Stimulated activated naive CD8-positive, alpha-beta T cell treated with anti-CD3 and anti-CD28 coated beads, Interleukin-15, Interleukin-2, amounts not matched to agents 100 ng/mL and 50 ng/mL, for 24 hours (primary cell): ENCODE results near the gene HPDL.
"Not testable (repeated sequence)": the region's sequence is repeated elsewhere in the genome, so short reads cannot be mapped to it uniquely, and the experiment has no call there.

ENCODE experiments used
- H3K27ac Mint-ChIP-seq: one replicate; pipeline ENCODE4 v1.8.0; 2021; ENCODE audit warnings: mild to moderate bottlenecking, mixed read lengths
- H3K27me3 Mint-ChIP-seq: one replicate; pipeline ENCODE4 v1.8.0; 2021; ENCODE audit warnings: mixed read lengths
- H3K36me3 Mint-ChIP-seq: one replicate; pipeline ENCODE4 v1.8.0; 2021; ENCODE audit warnings: low read depth, mixed read lengths
- H3K4me1 Mint-ChIP-seq: one replicate; pipeline ENCODE4 v1.8.0; 2021; ENCODE audit warnings: low read depth, mixed read lengths
- H3K4me3 Mint-ChIP-seq: one replicate; pipeline ENCODE4 v1.8.0; 2021; ENCODE audit warnings: mild to moderate bottlenecking, mixed read lengths
- H3K9me3 Mint-ChIP-seq: one replicate; pipeline ENCODE4 v1.8.0; 2021; ENCODE audit warnings: mixed read lengths

Gene HPDL

DNA sequence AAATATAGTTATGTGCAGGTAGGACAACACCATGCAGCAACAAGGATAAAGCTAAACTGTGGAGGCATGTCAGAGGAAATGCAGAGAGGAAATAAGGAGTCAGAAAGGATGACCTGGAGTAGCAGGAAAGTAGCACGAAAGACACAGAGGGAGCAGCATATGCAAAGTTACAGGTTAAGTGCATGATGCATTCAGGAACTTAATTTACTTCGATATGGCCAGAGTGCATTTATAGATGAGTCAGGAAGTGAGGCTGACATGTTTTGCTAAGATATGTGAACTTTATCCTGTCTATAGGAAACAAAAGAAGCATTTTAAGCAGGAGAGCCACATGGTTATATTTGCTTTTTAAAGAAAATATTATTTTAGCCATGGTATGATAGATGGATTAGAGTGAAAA lies 29.0 kb downstream of the HPDL start:
- Mint-ChIP-seq H3K36me3 (no peaks in the 10 kb centered on the region), H3K4me1 (peaks cover 7% of the 10 kb centered on the region), H3K27me3 (no peaks in the 10 kb centered on the region), H3K4me3 (no peak overlapping the region), H3K27ac (no peak overlapping the region), H3K9me3 (no peaks in the 10 kb centered on the region)

DNA sequence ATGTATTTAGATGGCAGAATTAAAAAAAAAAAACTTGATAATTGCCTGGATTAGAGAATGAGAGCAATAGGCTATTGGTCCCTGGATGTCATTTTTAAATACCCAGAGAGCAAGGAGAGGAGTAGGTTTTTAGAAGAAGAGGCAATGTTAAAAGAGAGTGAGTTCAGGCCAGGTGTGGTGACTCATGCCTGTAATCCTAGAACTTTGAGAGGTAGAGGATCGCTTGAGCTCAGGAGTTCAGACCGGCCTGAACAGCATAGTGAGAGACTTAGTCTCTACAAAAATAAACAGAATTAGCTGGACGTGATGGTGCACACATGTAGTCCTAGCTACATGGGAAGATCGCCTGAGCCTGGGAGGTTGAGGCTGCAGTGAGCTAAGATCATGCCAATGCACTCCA lies 29.5 kb downstream of the HPDL start:
- Mint-ChIP-seq H3K4me1 (peaks cover 7% of the 10 kb centered on the region), H3K9me3 (no peaks in the 10 kb centered on the region), H3K27ac (no peak overlapping the region), H3K36me3 (no peaks in the 10 kb centered on the region), H3K4me3 (no peak overlapping the region), H3K27me3 (no peaks in the 10 kb centered on the region)

- peaks cover 7% of the 10 kb centered on the region for H3K4me1 Mint-ChIP-seq
- H3K36me3 Mint-ChIP-seq = no peaks in the 10 kb centered on the region
- no peaks in the 10 kb centered on the region for H3K27me3 Mint-ChIP-seq
- H3K9me3 Mint-ChIP-seq = no peaks in the 10 kb centered on the region
- H3K4me3 Mint-ChIP-seq = no peak overlapping the region
- no peak overlapping the region for H3K27ac Mint-ChIP-seq
Observed at GRCh38 chr1:45359882-45360513, 33.3 kb downstream of the HPDL start.

DNA sequence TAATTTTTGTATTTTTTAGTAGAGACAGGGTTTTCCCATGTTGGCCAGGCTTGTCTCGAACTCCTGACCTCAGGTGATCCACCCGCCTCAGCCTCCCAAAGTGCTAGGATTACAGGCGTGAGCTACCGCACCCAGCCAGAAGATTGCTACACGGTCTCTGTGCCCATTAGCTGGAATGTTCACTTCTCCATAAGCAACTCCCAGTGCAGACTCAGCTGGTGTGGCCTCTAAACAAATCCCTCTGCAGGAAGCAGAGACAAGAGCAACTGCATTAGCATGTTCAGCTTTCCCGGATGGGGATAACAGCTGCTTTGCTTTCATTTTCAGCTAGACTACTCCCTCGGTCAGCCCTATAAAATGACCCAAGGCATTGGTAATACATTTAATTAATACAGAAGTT lies 34.3 kb downstream of the HPDL start:
- H3K27ac Mint-ChIP-seq = not testable (repeated sequence)

DNA sequence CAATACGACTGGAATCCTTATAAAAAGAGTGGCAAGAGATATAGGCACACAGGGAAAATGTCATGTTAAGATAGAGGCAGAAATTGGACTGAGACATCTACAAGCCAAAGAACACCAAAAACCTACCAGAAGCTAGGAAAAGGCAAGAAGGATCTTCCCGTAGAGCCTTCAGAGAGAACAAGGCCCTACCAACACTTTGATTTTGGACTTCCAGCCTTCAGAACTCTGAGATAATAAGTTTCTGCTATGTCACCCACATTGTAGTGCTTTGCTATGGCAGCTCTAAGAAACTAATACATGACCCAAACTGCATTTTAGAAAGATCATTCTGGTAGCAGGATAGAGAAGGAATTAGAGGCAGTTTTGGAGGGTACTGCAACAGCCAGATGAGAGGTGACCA lies 37.6 kb downstream of the HPDL start:
- Mint-ChIP-seq H3K27ac (no peak overlapping the region), H3K4me3 (no peak overlapping the region), H3K36me3 (no peaks in the 10 kb centered on the region), H3K27me3 (no peaks in the 10 kb centered on the region), H3K9me3 (no peaks in the 10 kb centered on the region), H3K4me1 (peaks cover 5% of the 10 kb centered on the region)

More for the DNA sequence above, 34.3 kb downstream of the HPDL start:
- H3K36me3 Mint-ChIP-seq, H3K4me1 Mint-ChIP-seq, H3K27me3 Mint-ChIP-seq, H3K4me3 Mint-ChIP-seq, H3K9me3 Mint-ChIP-seq: not testable (repeated sequence)

- H3K27ac Mint-ChIP-seq = no peak overlapping the region
Observed at GRCh38 chr1:45365051-45365450, 38.4 kb downstream of the HPDL start.

GRCh38 chr1:45370575-45370974 lies 43.9 kb downstream of the HPDL start:
- no peak overlapping the region for H3K27ac Mint-ChIP-seq
- peaks cover 8% of the 10 kb centered on the region for H3K4me1 Mint-ChIP-seq
- no peaks in the 10 kb centered on the region for H3K27me3 Mint-ChIP-seq
- no peak overlapping the region for H3K4me3 Mint-ChIP-seq
- no peaks in the 10 kb centered on the region for H3K9me3 Mint-ChIP-seq
- no peaks in the 10 kb centered on the region for H3K36me3 Mint-ChIP-seq

More at GRCh38 chr1:45365051-45365450, 38.4 kb downstream of the HPDL start:
- H3K4me1 Mint-ChIP-seq = peaks cover 2% of the 10 kb centered on the region
- no peaks in the 10 kb centered on the region for H3K9me3 Mint-ChIP-seq
- H3K27me3 Mint-ChIP-seq = no peaks in the 10 kb centered on the region
- H3K36me3 Mint-ChIP-seq = no peaks in the 10 kb centered on the region
- H3K4me3 Mint-ChIP-seq = no peak overlapping the region

DNA sequence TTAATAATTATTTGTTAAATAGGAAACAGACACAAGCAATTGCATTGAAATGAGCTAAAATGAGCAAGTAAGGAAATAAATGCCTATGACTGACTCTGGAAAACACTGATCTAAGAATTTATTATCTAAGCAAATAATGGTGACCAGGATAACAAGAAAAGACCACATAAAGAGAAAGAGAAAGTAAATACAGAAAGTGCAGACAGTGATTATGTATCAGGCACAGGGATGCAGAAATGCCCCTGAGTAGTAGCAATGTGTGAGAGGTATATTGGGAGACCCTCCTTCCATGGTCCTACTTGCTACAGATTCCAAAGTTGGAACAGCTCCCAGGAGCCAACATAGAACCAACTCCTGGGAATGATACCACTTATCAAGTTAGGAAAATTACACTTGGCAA lies 46.9 kb downstream of the HPDL start:
- H3K27me3 Mint-ChIP-seq = no peaks in the 10 kb centered on the region
- no peak overlapping the region for H3K27ac Mint-ChIP-seq
- H3K4me3 Mint-ChIP-seq = no peak overlapping the region
- H3K36me3 Mint-ChIP-seq = no peaks in the 10 kb centered on the region
- H3K9me3 Mint-ChIP-seq = no peaks in the 10 kb centered on the region
- peaks cover 8% of the 10 kb centered on the region for H3K4me1 Mint-ChIP-seq

DNA sequence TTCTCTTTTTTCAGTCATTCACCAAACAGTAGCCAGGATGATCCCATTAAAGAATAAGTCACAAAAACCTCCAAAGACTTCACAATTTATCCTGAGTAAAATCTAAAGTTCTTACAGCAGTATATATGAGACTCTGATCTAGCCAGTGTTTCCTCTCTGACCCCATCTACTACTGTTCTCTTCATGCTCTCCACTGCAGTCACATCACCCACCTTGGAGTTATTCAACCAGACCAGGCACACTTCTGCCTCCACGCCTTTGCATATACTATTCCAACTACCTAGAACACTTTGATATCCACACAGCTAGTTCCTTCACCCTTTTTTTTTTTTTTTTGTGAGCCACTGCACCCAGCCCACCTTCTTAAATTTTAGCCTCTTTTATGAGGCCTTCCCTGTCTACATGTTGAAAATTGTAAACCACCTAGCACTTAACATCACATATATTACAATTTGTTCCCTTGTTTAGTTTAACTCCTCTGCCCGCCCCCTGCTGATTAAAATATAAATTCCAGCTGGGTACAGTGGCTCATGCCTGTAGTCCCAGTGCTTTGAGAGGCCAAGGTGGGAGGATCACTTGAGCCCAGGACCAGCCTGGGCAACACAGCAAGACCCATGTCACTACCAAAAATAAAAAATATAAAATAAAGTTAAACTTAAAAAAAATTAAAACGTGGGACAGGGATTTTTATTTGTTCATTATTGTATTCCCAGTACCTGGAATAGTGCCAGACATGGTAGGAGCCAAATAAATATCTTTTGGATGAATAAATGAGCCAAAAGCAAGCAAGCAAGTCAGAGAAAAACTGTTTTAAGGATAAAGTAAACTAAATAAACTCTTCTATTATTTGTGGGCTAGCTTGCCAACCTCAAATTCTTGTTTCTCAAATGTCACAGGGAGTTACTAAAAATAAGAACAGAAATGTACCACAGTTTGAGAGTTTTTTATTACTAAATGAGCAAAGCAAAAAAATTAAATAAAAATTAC lies 48.7 kb downstream of the HPDL start:
- Mint-ChIP-seq H3K36me3 (no peaks in the 10 kb centered on the region), H3K4me3 (no peak overlapping the region), H3K27me3 (no peaks in the 10 kb centered on the region), H3K4me1 (peaks cover 8% of the 10 kb centered on the region), H3K9me3 (no peaks in the 10 kb centered on the region), H3K27ac (no peak overlapping the region)

- Mint-ChIP-seq H3K27ac (no peak overlapping the region), H3K4me3 (no peak overlapping the region), H3K9me3 (no peaks in the 10 kb centered on the region), H3K4me1 (peaks cover 8% of the 10 kb centered on the region), H3K36me3 (no peaks in the 10 kb centered on the region), H3K27me3 (no peaks in the 10 kb centered on the region)
Observed at GRCh38 chr1:45378184-45378583, 51.5 kb downstream of the HPDL start.
